Fibroblast of lung (primary cell): ENCODE measurements around the gene RAB36. TPM values are rescaled to one million over a fixed set of nuclear protein-coding genes. Genes with fewer than 3 reads are reported as not detected.

Experiments
- DNase-seq, 2 donors: peaks; one replicate each; pipeline versions ENCODE4 v3.0.0 to v3.0.0-alpha.2; 2010; ENCODE audit warnings: low read depth in 2 of 2
- H2AFZ ChIP-seq: 2 replicates; pipeline ENCODE4 v1.5.1; 2012; ENCODE audit warnings: low read length, control low read depth, inconsistent platforms
- H3K27ac ChIP-seq: 2 replicates; pipeline ENCODE4 v1.5.1; 2011; ENCODE audit warnings: low read length, control low read depth; ENCODE audit not compliant: insufficient read depth
- H3K27me3 ChIP-seq: 2 replicates; pipeline ENCODE4 v1.5.1; 2011; ENCODE audit warnings: mild to moderate bottlenecking, low read length; ENCODE audit not compliant: control insufficient read depth, insufficient read depth
- H3K36me3 ChIP-seq: 2 replicates; pipeline ENCODE4 v1.5.1; 2011; ENCODE audit warnings: low read length; ENCODE audit not compliant: control insufficient read depth, insufficient read depth
- H3K4me1 ChIP-seq: 2 replicates; pipeline ENCODE4 v1.5.1; 2011; ENCODE audit warnings: low read length; ENCODE audit not compliant: control insufficient read depth, insufficient read depth; ENCODE audit errors: extremely low read depth
- H3K4me2 ChIP-seq: 2 replicates; pipeline ENCODE4 v1.5.1; 2011; ENCODE audit warnings: low read length, control low read depth; ENCODE audit not compliant: insufficient read depth; ENCODE audit errors: extremely low read depth
- H3K4me3 ChIP-seq, 4 experiments: fragments of 200-600 bp in 1 of 4; sonication (generic) in 1 of 4; replicated peaks in 1 of 4; 2 replicates each; pipeline ENCODE4 v1.5.1; 2011 to 2016; ENCODE audit warnings: low read length in 4 of 4, low read depth in 3 of 4, mild to moderate bottlenecking in 3 of 4, control low read depth in 2 of 4, inconsistent platforms in 1 of 4, mixed read lengths in 1 of 4; ENCODE audit not compliant: insufficient read depth in 1 of 4; ENCODE audit errors: control extremely low read depth in 1 of 4
- H3K79me2 ChIP-seq: 2 replicates; pipeline ENCODE4 v1.5.1; 2012; ENCODE audit warnings: mild to moderate bottlenecking, low read length, inconsistent platforms; ENCODE audit not compliant: control insufficient read depth, insufficient read depth
- H3K9ac ChIP-seq: 2 replicates; pipeline ENCODE4 v1.5.1; 2011; ENCODE audit warnings: mild to moderate bottlenecking, low read length, control low read depth; ENCODE audit not compliant: insufficient read depth
- H3K9me3 ChIP-seq: 2 replicates; pipeline ENCODE4 v1.5.1; 2012; ENCODE audit warnings: low read depth, low read length; ENCODE audit not compliant: control insufficient read depth, insufficient read depth
- H4K20me1 ChIP-seq: 2 replicates; pipeline ENCODE4 v1.5.1; 2011; ENCODE audit warnings: low read length; ENCODE audit not compliant: control insufficient read depth, insufficient read depth; ENCODE audit errors: extremely low read depth
- EZH2 ChIP-seq: IDR thresholded peaks from 2 replicates; pipeline ENCODE4 v1.5.1; 2012; ENCODE audit warnings: low read length, control low read depth, mild to moderate bottlenecking; ENCODE audit errors: missing control alignments
- polyA plus RNA-seq, 2 donors: library from polyadenylated mRNA; depleted of rRNA in 1 of 2; stranded (reverse) in 1 of 2; unstranded in 1 of 2; fragments of >200 nt; gene quantifications; 2 replicates each; pipeline ENCODE4 v1.2.1, GENCODE V29; 2011 to 2012; ENCODE audit warnings: missing spikeins in 1 of 2
- total RNA-seq: library from RNA; depleted of rRNA; stranded (reverse); fragments of >200 nt; gene quantifications from 2 replicates; pipeline ENCODE4 v1.2.1, GENCODE V29; 2014
- TF ChIP-seq, protein P1 (sequence below), 2 donors: IDR thresholded peaks in 1 of 2; conservative IDR thresholded peaks in 1 of 2; 1 replicate in 1 of 2; 2 replicates in 1 of 2; pipeline ENCODE4 v1.5.1; 2011 to 2012; ENCODE audit warnings: low read length in 2 of 2, control low read depth in 1 of 2, inconsistent platforms in 1 of 2, low read depth in 1 of 2, mild to moderate bottlenecking in 1 of 2

Gene RAB36
- total and polyA plus RNA-seq, 2 donors (not counting 1 experiment from before 2014, with no cell fraction given), result 2.5 to 3.7 TPM

- Histone ChIP-seq H3K79me2 (no peaks in the 10 kb centered on the region), H3K4me1 (no peaks in the 10 kb centered on the region), H3K27ac (no peak overlapping the region), H3K4me2 (no peak overlapping the region), H3K36me3 (peaks cover 1% of the 10 kb centered on the region), H3K9ac (no peak overlapping the region), H2AFZ (no peak overlapping the region), H3K9me3 (no peaks in the 10 kb centered on the region), H3K4me3 (no peak overlapping the region), H3K27me3 (no peaks in the 10 kb centered on the region), H4K20me1 (no peaks in the 10 kb centered on the region)
- TF ChIP-seq, protein P1, sequence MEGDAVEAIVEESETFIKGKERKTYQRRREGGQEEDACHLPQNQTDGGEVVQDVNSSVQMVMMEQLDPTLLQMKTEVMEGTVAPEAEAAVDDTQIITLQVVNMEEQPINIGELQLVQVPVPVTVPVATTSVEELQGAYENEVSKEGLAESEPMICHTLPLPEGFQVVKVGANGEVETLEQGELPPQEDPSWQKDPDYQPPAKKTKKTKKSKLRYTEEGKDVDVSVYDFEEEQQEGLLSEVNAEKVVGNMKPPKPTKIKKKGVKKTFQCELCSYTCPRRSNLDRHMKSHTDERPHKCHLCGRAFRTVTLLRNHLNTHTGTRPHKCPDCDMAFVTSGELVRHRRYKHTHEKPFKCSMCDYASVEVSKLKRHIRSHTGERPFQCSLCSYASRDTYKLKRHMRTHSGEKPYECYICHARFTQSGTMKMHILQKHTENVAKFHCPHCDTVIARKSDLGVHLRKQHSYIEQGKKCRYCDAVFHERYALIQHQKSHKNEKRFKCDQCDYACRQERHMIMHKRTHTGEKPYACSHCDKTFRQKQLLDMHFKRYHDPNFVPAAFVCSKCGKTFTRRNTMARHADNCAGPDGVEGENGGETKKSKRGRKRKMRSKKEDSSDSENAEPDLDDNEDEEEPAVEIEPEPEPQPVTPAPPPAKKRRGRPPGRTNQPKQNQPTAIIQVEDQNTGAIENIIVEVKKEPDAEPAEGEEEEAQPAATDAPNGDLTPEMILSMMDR (conservative IDR thresholded peaks at IDR 0.05 in 1 of 2, IDR thresholded peaks at IDR 0.05 in 1 of 2; ENCODE audit: low read depth in 1 of 2, low read length in 2 of 2), result no peak
- TF ChIP-seq EZH2, result no peak
- no peak for DNase-seq
Measured at GRCh38 chr22:23159291-23159630, 14.0 kb downstream of the RAB36 start.

DNA sequence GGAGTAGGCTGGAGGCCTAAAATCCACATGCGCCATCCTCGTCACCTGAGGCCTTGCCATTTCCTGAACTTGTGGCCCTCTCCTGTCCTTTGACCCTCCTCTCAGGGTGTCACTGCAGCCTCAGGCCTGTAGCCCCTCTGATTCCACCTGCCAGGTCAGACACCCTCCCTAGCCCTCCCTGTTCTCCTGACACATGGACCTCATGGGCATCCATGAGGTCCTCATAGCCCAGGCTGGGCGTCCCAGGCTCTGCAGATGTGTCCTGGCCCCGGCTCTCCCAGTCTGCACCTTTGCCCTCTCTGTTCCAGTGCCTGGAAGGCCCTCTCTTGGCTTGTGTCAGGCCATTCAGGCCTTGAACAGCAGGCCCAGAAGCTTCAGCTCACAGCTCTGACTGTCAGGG is 15.8 kb downstream of the RAB36 start:
- H3K79me2 ChIP-seq, result no peaks in the 10 kb centered on the region
- no peaks in the 10 kb centered on the region for H4K20me1 ChIP-seq
- H3K27ac ChIP-seq, result no peak overlapping the region
- H3K4me1 ChIP-seq, result no peaks in the 10 kb centered on the region
- H3K27me3 ChIP-seq, result no peaks in the 10 kb centered on the region
- no peak overlapping the region for H3K9ac ChIP-seq
- H3K9me3 ChIP-seq, result no peaks in the 10 kb centered on the region
- no peak overlapping the region for H3K4me3 ChIP-seq
- TF ChIP-seq EZH2, result no peak
- TF ChIP-seq, protein P1 (conservative IDR thresholded peaks at IDR 0.05 in 1 of 2, IDR thresholded peaks at IDR 0.05 in 1 of 2; ENCODE audit: low read depth in 1 of 2, low read length in 2 of 2), result no peak
- H3K4me2 ChIP-seq, result no peak overlapping the region
- H2AFZ ChIP-seq, result no peak overlapping the region
- no peak for DNase-seq
- H3K36me3 ChIP-seq, result no peaks in the 10 kb centered on the region

GRCh38 chr22:23161574-23161973 is 16.3 kb downstream of the RAB36 start:
- TF ChIP-seq EZH2, result no peak
- TF ChIP-seq, protein P1 (conservative IDR thresholded peaks at IDR 0.05 in 1 of 2, IDR thresholded peaks at IDR 0.05 in 1 of 2; ENCODE audit: low read depth in 1 of 2, low read length in 2 of 2), result no peak
- no peak overlapping the region for H3K27ac ChIP-seq
- no peaks in the 10 kb centered on the region for H3K27me3 ChIP-seq
- no peak overlapping the region for H3K4me3 ChIP-seq
- H3K4me2 ChIP-seq, result no peak overlapping the region
- H3K79me2 ChIP-seq, result no peaks in the 10 kb centered on the region
- H4K20me1 ChIP-seq, result no peaks in the 10 kb centered on the region
- H3K4me1 ChIP-seq, result no peaks in the 10 kb centered on the region
- no peak overlapping the region for H3K9ac ChIP-seq
- no peak for DNase-seq
- H3K9me3 ChIP-seq, result no peaks in the 10 kb centered on the region
- H3K36me3 ChIP-seq, result no peaks in the 10 kb centered on the region
- no peak overlapping the region for H2AFZ ChIP-seq
